Keratinocyte (primary cell): Measurements from ENCODE around the gene PRXL2C.

Experiments
- EZH2 ChIP-seq: IDR thresholded peaks from one replicate; pipeline ENCODE4 v1.6.1; 2012; ENCODE audit warnings: inconsistent platforms, mild to moderate bottlenecking, low read length, moderate library complexity
- TF ChIP-seq, protein P1 (sequence below), 3 experiments: IDR thresholded peaks in 1 of 3; conservative IDR thresholded peaks in 1 of 3; optimal IDR thresholded peaks in 1 of 3; 2 replicates in 2 of 3; 3 replicates in 1 of 3; pipeline versions ENCODE3 to v1.5.1; 2011; ENCODE audit warnings: low read length in 3 of 3, mild to moderate bottlenecking in 3 of 3, moderate library complexity in 2 of 3, control low read depth in 1 of 3, inconsistent platforms in 1 of 3; ENCODE audit not compliant: insufficient read depth in 2 of 3; ENCODE audit errors: extremely low read depth in 1 of 3

DNA sequence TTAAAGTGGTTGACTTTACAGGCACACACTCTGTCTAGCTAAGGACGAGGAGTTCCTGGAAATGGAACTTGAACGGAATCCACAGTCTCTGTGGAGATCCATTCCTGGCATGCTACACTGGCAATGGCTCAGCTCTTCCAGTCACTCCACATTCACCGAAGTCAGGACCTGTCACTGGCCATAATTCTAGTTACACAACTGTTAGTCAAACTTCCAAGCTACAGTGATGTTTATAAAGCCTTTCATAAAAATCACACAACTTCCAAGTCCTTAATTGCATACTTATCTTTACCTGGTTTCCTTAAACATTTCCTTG is 51.2 kb downstream of the PRXL2C start:
- TF ChIP-seq, protein P1, sequence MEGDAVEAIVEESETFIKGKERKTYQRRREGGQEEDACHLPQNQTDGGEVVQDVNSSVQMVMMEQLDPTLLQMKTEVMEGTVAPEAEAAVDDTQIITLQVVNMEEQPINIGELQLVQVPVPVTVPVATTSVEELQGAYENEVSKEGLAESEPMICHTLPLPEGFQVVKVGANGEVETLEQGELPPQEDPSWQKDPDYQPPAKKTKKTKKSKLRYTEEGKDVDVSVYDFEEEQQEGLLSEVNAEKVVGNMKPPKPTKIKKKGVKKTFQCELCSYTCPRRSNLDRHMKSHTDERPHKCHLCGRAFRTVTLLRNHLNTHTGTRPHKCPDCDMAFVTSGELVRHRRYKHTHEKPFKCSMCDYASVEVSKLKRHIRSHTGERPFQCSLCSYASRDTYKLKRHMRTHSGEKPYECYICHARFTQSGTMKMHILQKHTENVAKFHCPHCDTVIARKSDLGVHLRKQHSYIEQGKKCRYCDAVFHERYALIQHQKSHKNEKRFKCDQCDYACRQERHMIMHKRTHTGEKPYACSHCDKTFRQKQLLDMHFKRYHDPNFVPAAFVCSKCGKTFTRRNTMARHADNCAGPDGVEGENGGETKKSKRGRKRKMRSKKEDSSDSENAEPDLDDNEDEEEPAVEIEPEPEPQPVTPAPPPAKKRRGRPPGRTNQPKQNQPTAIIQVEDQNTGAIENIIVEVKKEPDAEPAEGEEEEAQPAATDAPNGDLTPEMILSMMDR (optimal IDR thresholded peaks at IDR 0.05 in 1 of 3, IDR thresholded peaks at IDR 0.05 in 1 of 3, conservative IDR thresholded peaks at IDR 0.05 in 1 of 3; ENCODE audit: extremely low read depth in 1 of 3, insufficient read depth in 2 of 3, low read length in 3 of 3), result no peak
- no peak for TF ChIP-seq EZH2
